Measurements from ENCODE around the gene AAMP.

Gene AAMP

DNA sequence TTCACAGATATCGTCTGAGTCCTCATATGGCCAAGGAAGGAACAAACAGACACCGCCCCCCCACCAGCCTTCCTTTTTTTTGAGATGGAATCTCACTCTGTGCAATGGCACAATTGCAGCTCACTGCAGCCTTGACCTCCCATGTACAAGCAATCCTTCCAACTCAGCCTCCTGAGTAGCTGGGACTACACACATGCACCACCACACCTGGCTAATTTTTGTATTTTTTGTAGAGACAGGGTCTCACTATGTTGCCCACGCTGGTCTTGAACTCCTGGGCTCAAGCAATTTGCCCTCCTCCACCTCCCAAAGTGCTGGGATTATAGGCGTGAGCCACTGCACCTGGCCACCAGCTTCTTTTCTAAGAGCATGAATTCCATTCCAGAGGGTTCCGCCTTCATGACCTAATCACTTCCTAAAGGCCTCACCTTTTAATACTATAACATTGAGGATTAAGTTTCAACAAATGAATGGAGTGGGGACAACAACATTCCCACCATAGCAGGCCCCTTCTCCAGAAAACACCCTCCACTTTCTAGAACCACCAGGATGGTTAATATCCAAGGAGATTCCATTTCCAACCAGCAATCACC is 24.6 kb upstream of the AAMP start:
- TF ChIP-seq, protein P1, sequence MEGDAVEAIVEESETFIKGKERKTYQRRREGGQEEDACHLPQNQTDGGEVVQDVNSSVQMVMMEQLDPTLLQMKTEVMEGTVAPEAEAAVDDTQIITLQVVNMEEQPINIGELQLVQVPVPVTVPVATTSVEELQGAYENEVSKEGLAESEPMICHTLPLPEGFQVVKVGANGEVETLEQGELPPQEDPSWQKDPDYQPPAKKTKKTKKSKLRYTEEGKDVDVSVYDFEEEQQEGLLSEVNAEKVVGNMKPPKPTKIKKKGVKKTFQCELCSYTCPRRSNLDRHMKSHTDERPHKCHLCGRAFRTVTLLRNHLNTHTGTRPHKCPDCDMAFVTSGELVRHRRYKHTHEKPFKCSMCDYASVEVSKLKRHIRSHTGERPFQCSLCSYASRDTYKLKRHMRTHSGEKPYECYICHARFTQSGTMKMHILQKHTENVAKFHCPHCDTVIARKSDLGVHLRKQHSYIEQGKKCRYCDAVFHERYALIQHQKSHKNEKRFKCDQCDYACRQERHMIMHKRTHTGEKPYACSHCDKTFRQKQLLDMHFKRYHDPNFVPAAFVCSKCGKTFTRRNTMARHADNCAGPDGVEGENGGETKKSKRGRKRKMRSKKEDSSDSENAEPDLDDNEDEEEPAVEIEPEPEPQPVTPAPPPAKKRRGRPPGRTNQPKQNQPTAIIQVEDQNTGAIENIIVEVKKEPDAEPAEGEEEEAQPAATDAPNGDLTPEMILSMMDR (IDR thresholded peaks at IDR 0.05; ENCODE audit: low read depth, low read length, missing control alignments), result no peak
- DNase-seq (ENCODE audit: low read depth), result no peak
- H3K4me3 ChIP-seq (ENCODE audit: low read depth, low read length), result no peak overlapping the region

DNA sequence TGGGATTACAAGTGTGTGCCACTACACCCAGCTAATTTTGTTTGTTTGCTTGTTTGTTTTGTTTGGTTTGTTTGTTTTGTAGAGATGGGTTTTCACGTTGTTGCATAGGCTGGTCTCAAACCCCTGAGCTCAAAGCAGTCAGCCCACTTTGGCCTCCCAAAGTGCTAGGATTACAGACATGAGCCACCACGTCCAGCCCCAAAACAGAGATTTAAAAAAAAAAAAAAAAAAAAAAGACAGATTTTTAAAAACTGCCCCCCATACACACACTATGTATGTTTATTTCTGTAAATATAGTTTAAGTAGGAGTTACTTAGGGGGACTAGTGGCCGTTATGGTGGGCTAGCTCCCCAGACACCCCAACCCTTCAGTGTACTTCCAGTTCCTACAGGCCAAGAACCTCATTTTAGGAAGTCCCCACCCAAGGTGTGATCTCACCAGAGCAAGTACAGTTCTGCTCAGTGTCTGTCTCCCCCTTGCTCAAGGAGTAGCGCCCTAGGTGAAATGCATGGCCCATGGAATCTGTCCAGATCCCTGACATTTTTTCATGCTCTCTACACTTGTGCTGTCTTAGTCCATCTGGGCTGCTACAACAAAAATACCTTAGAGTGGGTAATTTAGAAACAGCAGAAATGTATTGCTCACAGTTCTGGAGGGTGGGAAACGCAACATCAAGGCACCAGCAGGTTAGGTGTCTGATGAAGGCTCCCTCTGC is 23.9 kb upstream of the AAMP start:
- TF ChIP-seq, protein P1 (IDR thresholded peaks at IDR 0.05; ENCODE audit: low read depth, low read length, missing control alignments), result no peak
- no peak overlapping the region for H3K4me3 ChIP-seq (ENCODE audit: low read depth, low read length)
- DNase-seq (ENCODE audit: low read depth), result no peak

DNA sequence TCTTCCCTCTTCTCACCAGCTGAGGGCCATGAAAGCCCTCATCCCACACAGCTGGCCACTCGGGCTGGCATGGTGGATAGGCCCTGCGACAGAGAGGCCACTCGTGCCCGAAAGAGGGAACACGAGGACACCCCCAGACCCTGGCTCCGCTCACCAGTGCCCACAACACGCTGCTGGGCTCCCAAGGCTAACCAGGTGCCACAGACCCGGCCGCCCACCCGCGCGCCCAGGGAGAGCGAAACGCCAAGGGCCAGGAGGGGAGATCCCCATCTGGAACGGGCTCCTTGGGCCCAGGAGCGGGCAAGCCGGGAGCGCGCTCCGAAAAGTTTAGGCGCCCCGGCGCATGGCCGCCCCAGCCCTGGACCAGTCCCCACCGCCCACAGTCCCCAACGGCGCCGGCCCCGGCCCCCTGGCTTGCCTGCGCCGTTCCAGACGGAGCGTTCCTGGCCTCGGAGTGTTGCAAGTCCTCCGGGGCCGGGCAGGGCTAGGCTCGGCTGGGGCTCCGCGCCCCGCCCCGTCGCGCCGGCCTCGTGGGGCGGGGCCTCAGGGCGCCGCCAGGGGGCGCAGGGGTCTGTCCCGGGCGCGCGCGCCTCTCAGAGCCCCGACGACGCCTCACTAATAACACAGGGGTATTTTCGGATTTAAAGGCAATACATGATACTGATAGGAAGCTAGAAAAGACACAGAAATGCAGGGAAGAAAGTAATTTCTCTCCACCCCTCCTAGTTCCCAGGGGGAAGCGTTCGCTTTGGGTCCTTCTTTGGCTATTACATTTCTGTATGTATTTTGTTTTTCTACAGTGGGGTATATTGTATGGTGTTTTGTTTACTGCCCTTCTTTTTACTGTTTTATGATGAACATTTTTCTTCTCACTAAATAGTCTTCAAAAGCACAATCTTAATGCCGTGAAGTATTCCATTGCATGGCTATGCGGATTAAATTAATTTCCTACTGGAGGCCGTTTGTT is 22.4 kb upstream of the AAMP start, which contains the start of gene TMBIM1:
TMBIM1 (minus strand) TSS at position 456 of the 967 bp plus-strand sequence. CDS start 10,362 bp downstream, outside the sequence.
- no peak for DNase-seq (ENCODE audit: low read depth)
- H3K4me3 ChIP-seq (ENCODE audit: low read depth, low read length), result peak within 1 kb of the TSS; percentile 77
- TF ChIP-seq, protein P1 (IDR thresholded peaks at IDR 0.05; ENCODE audit: low read depth, low read length, missing control alignments), result peak; percentile 74

DNA sequence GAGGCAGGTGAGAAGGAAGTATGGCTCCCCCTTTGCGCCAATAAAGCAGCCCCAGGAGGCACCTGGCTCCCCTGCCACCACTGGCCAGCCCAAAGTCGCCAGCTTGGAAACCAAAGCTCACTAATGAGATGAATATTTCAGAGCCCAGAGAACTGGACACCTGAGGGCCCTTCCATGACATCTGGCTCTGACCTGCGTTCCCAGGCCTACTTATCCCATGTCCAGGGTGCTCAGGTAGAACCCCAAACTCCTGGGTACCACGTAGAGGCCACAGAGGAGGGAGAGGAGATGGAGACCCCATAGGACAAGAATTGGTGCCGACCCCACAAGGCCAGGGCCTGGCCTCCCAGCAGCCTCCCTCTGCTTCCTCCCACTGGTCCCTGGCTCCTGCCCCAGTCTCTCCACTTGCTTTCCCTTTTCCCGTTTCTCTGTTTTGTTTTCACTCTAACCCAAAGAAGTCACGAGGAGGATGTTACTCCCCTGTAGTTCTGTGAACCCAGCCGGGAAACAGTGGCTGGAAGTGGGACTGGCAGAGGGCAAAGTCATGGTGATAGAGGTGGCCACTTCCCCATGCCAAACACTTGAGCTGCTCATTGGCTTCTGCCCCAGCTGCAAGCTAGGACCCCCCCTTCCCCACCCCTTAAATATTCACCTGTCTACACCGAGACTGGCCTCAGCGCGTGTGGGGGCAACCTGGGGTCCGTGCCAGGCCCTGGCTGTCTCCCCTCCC is 21.5 kb upstream of the AAMP start:
- H3K4me3 ChIP-seq (ENCODE audit: low read depth, low read length), result peak overlapping the region; percentile 77
- TF ChIP-seq, protein P1 (IDR thresholded peaks at IDR 0.05; ENCODE audit: low read depth, low read length, missing control alignments), result no peak
- no peak for DNase-seq (ENCODE audit: low read depth)

DNA sequence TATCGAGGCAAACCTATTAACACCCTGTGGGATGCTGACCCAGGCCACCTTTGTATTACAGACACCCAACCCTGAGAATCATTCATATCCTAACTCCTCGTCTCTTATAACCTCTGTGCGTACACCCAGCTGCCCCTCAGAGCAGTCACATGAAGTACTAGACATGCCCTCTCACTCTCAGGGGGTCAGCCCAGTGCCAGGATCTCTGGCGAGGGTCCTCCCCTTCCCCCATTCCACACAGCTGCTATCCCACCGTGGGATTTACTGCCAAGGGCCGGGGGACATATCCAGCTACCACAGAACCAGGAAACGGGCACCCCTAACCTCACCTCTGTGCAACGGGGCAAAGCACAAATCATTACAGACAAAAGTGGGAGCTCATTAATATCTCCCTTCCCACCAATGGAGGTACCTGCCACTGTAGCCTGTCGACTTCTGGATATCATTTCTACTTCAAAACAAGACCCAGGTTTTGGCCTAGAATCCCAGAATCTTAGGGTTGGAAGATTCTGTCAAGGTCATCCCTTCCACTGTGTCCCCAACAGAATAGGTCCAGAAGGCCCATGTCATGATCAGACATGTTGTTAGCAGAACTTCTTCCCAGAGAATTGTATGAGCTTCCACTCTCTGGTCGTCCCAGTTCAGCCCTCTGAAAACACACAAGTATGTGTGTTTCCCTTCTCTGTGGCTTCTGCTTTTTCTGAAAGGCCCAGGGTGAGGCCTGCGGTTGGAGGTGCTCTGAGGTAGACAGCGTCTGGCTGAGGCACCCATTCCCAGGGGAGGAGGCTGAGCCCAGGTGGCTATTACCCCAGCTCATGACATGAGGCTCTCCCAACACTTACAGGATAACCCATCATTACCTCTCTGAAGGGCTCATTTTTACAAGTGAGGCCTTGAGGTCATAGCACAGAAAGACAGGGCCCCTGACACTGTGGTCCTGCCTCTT is 20.7 kb upstream of the AAMP start:
- peak overlapping the region; percentile 77; the same call in 1 of the 2 replicates for H3K4me3 ChIP-seq (ENCODE audit: low read depth, low read length)
- peak; percentile 57 for DNase-seq (ENCODE audit: low read depth)
- TF ChIP-seq, protein P1 (IDR thresholded peaks at IDR 0.05; ENCODE audit: low read depth, low read length, missing control alignments), result no peak

Measured in GM12864 (cell line).